Ovary (tissue), 9 donors: ENCODE results near the gene XPNPEP3. TPM values are rescaled to one million over a fixed set of nuclear protein-coding genes. Genes with fewer than 3 reads are reported as not detected.

ENCODE experiments used
- DNase-seq, 5 donors: peaks; one replicate each; pipeline ENCODE4 v3.0.0-alpha.2; 2019 to 2020
- H3K27ac ChIP-seq, 2 donors: fragments of 200-600 bp; one replicate each; pipeline versions ENCODE4 v1.5.1 to v1.8.0; 2019 to 2022
- H3K27me3 ChIP-seq: fragments of 200-600 bp; one replicate; pipeline ENCODE4 v1.8.0; 2022
- H3K36me3 ChIP-seq: fragments of 200-600 bp; sonication (generic); one replicate; pipeline ENCODE4 v1.5.1; 2019
- H3K4me1 ChIP-seq: one replicate; pipeline ENCODE4 v1.8.1; 2013; ENCODE audit warnings: mild to moderate bottlenecking, moderate library complexity; ENCODE audit not compliant: insufficient read depth
- H3K4me3 ChIP-seq: fragments of 200-600 bp; sonication (generic); one replicate; pipeline ENCODE4 v1.5.1; 2017
- H3K9me3 ChIP-seq, 2 donors: fragments of 200-600 bp in 1 of 2; sonication (generic) in 1 of 2; one replicate each; pipeline versions ENCODE4 v1.5.1 to v1.8.1; 2013 to 2019; ENCODE audit warnings: mild to moderate bottlenecking in 1 of 2, moderate library complexity in 1 of 2
- CTCF ChIP-seq, 3 donors: fragments of 450-650 bp in 2 of 3; fragments of 200-600 bp in 1 of 3; IDR thresholded peaks; one replicate each; pipeline versions ENCODE4 v1.5.1 to v1.8.0; 2016 to 2022; ENCODE audit warnings: antibody characterized with exemption in 3 of 3, mild to moderate bottlenecking in 1 of 3
- EP300 ChIP-seq: sonication (generic); formaldehyde crosslinking; IDR thresholded peaks from one replicate; pipeline ENCODE4 v1.6.1; 2017; ENCODE audit warnings: antibody characterized with exemption
- POLR2A ChIP-seq: fragments of 450-650 bp; IDR thresholded peaks from one replicate; pipeline ENCODE4 v1.6.1; 2017; ENCODE audit warnings: antibody characterized with exemption, mild to moderate bottlenecking, moderate library complexity
- WGBS, 3 donors: extraction: QIAGEN DNeasy Blood & Tissue Kit in 1 of 3; methylation state at CpG; one replicate each; pipeline versions ENCODE4 v1.1.5 to v1.1.7; 2013 to 2017; 5-methylcytosine and 5-hydroxymethylcytosine counted together
- intact Hi-C, 4 donors: fragments of 100-400 bp; cut with DNase I; formaldehyde crosslinking; loops; one replicate each; pipeline versions ENCODE4 v1.11.0 to v1.15.1; 2022 to 2023
- polyA plus RNA-seq, 2 donors: library from polyadenylated mRNA; stranded (reverse); fragments of 200-250 nt in 1 of 2; fragments of 350-450 nt in 1 of 2; fragmentation: Illumina TruSeq in 1 of 2; extraction: RNeasy Lipid Tissue Mini Kit (QIAGEN cat#74804) in 1 of 2; gene quantifications; one replicate each; pipeline ENCODE4 v1.2.3, GENCODE V29; 2013 to 2014
- total RNA-seq, 7 donors: library from RNA; depleted of rRNA in 2 of 7; stranded (reverse); fragments of >200 nt in 2 of 7; fragmentation: NEBNext Ultra II Directional in 3 of 7; extraction: Animal tissue kit (Norgen Biotek cat#: 25700) in 3 of 7; gene quantifications; one replicate each; pipeline versions ENCODE4 v1.1.0 to v1.2.4, GENCODE V29; 2016 to 2023
- donor health status: DM: no; HTN: no; CAD: no; lungs with moderate emphysema.
- donor health status: DM: no; HTN: no; CAD: no.
- donor health status: Bipolar disorder and iron deficiency.
- donor health status: DM: yes; HTN: yes; CAD: no.
- donor health status: DM: no; HTN: no; CAD: no.
- donor health status: DM: yes; HTN: yes; CAD: no.

Gene XPNPEP3
- total and polyA plus RNA-seq, 9 donors: 7.4 to 28.8 (median 20.1) TPM

DNA sequence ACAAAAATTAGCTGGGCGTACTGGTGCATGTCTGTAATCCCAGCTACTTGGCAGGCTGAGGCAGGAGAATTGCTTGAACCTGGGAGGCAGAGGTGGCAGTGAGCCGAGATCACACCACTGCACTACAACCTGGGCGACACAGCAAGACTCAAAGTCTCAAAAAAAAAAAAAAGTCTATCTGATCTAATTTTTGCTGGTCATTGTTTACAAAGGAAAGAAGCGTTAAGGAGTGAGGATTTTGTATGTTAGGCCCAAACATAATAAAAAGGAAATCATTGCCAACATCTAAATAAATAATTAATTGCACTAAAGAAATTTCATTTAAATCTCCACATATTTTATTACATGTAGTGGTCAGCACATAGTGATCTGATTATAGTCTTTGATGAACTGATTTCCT lies 97.2 kb downstream of the XPNPEP3 start:
- Histone ChIP-seq H3K4me3 (no peak overlapping the region), H3K27ac (no peak overlapping the region), H3K36me3 (no peaks in the 10 kb centered on the region), H3K4me1 (peaks cover 6% of the 10 kb centered on the region), H3K9me3 (no peaks in the 10 kb centered on the region), H3K27me3 (no peaks in the 10 kb centered on the region)
- intact Hi-C loops: loop anchor here in 3 of 4 donors (5.0 kb wide), 2 partner anchors 68 to 138 kb away; partner anchors contain the start of gene EP300 (in 1 of the 3)
- no peak for DNase-seq
- TF ChIP-seq POLR2A: no peak
- no peak for TF ChIP-seq EP300
- no peak for TF ChIP-seq CTCF (IDR thresholded peaks at IDR 0.05)
- 87 to 93% (median 91%) methylated on average over 4 of the region's 4 CpGs for WGBS, 3 donors

DNA sequence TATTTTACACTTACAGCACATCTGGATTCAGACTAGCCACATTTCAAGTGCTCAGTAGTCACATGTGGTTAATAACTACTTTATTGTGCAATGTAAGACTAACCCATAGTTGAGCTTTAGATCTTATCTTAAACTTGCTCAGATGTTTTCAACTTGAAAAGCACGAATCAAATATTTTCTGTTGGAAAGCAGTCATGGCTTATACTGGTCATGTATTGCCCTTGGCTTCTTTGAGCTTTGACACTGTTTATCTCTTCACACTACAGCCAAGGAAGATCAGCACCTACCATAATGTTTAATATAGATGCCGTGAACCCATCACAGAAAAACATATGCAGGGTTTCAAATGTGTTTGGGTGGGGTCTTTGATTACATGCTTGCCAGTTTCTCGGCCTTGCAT lies 98.6 kb downstream of the XPNPEP3 start:
- no peaks in the 10 kb centered on the region for H3K9me3 ChIP-seq
- no peaks in the 10 kb centered on the region for H3K27me3 ChIP-seq
- no peak overlapping the region for H3K27ac ChIP-seq
- no peaks in the 10 kb centered on the region for H3K36me3 ChIP-seq
- no peak for TF ChIP-seq CTCF (IDR thresholded peaks at IDR 0.05)
- intact Hi-C loops: no loop called here
- peaks cover 3% of the 10 kb centered on the region for H3K4me1 ChIP-seq
- WGBS, 3 donors: 66 to 78% (median 73%) methylated on average over 3 of the region's 3 CpGs
- no peak overlapping the region for H3K4me3 ChIP-seq
- no peak for DNase-seq

DNA sequence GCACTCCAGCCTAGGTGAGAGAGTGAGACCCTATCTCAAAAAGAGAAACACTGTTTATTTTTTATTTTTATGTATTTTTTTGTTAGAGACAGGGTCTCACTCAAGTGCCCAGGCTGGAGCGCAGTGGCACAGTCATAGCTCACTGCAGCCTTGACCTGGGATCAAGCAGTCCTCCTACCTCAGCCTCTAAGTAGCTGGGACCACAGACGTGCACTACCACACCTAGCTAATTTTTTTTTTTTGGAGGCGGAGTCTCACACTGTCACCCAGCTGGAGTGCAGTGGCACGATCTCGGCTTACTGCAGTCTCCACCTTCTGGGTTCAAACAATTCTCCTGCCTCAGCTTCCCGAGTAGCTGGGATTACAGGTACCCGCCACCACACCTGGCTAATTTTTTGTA lies 100.7 kb downstream of the XPNPEP3 start:
- no peaks in the 10 kb centered on the region for H3K27me3 ChIP-seq
- no peak for DNase-seq
- H3K4me3 ChIP-seq: no peak overlapping the region
- no peaks in the 10 kb centered on the region for H3K36me3 ChIP-seq
- 87 to 89% (median 88%) methylated on average over 7 of the region's 7 CpGs for WGBS, 3 donors
- intact Hi-C loops: no loop called here
- TF ChIP-seq POLR2A: no peak
- TF ChIP-seq CTCF (IDR thresholded peaks at IDR 0.05): no peak
- TF ChIP-seq EP300: no peak
- H3K27ac ChIP-seq: no peak overlapping the region
- no peaks in the 10 kb centered on the region for H3K9me3 ChIP-seq
- H3K4me1 ChIP-seq: no peaks in the 10 kb centered on the region

DNA sequence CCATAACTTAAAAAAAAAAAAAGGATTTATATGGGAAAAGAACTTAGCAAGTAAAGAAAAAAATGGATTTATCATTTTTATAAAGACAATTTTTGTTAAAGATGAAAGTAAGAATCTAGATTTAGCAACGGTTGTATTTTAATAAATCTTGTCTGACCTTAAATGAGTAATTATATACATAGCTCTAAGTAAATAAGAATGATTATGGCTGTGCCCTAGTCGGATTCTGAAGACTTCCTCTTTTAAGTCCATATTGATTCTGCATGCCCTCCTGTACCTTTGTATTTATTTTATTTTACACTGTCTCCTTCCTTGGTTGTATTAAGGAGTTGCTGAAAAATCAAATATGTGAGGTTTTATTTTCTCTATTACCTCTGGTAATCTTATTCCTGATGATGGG lies 101.4 kb downstream of the XPNPEP3 start:
- no peaks in the 10 kb centered on the region for H3K4me1 ChIP-seq
- intact Hi-C loops: no loop called here
- H3K36me3 ChIP-seq: no peaks in the 10 kb centered on the region
- WGBS, 3 donors: 80 to 87% (median 83%) methylated on average over 2 of the region's 2 CpGs
- no peak overlapping the region for H3K27ac ChIP-seq
- TF ChIP-seq POLR2A (no peak), EP300 (no peak), CTCF (IDR thresholded peaks at IDR 0.05) (no peak)
- H3K27me3 ChIP-seq: no peaks in the 10 kb centered on the region
- no peak overlapping the region for H3K4me3 ChIP-seq
- no peaks in the 10 kb centered on the region for H3K9me3 ChIP-seq
- no peak for DNase-seq

GRCh38 chr22:40960145-40960544 lies 103.2 kb downstream of the XPNPEP3 start:
- WGBS, 3 donors: 69 to 85% (median 77%) methylated on average over 2 of the region's 2 CpGs
- Histone ChIP-seq H3K4me3 (no peak overlapping the region), H3K36me3 (no peaks in the 10 kb centered on the region), H3K27me3 (no peaks in the 10 kb centered on the region), H3K9me3 (no peaks in the 10 kb centered on the region), H3K4me1 (no peaks in the 10 kb centered on the region), H3K27ac (no peak overlapping the region)
- intact Hi-C loops: no loop called here
- DNase-seq: no peak
- TF ChIP-seq CTCF (IDR thresholded peaks at IDR 0.05) (no peak), POLR2A (no peak), EP300 (no peak)
